ENCODE data around the gene G0S2. TPM values are rescaled to one million over a fixed set of nuclear protein-coding genes. Genes with fewer than 3 reads are reported as not detected.

G0S2 gene
- total and polyA plus RNA-seq, 2 of the 8 experiments (the other 6 are each of a cell fraction or from before 2014, with no cell fraction given) = 1.0 to 1.7 TPM

GRCh38 chr1:209685821-209686220 is 10.6 kb downstream of the G0S2 start:
- Histone ChIP-seq H2BK120ac (replicated peaks; ENCODE audit: low read depth, low read length) (no peak overlapping the region), H3K9me3 (ENCODE audit: insufficient read depth in 2 of 2, low read depth in 1 of 2, low read length in 1 of 2) (no peaks in the 10 kb centered on the region), H3K23ac (ENCODE audit: insufficient read length) (no peak overlapping the region), H3K27ac (ENCODE audit: low read depth, low read length) (no peak overlapping the region), H4K5ac (ENCODE audit: insufficient read length, low read depth, low read length) (no peak overlapping the region), H3K79me2 (ENCODE audit: control insufficient read depth in 1 of 2, insufficient read depth in 2 of 2, low read length in 2 of 2) (no peaks in the 10 kb centered on the region), H3K36me3 (ENCODE audit: control insufficient read depth in 2 of 4, insufficient read depth in 4 of 4, low read length in 3 of 4) (no peaks in the 10 kb centered on the region), H2BK5ac (ENCODE audit: low read depth, low read length) (no peak overlapping the region), H3K4me3 (ENCODE audit: extremely low read depth in 1 of 4, insufficient read depth in 2 of 4, low read depth in 3 of 4, low read length in 4 of 4) (no peak overlapping the region), H3K4me1 (replicated peaks in 1 of 4; ENCODE audit: control insufficient read depth in 3 of 4, insufficient read depth in 4 of 4, low read length in 3 of 4) (no peaks in the 10 kb centered on the region), H3K27me3 (replicated peaks in 1 of 4; ENCODE audit: control insufficient read depth in 3 of 4, extremely low read depth in 1 of 4, insufficient read depth in 3 of 4, low read length in 3 of 4) (peaks cover 0 to 1% (median 0%) of the 10 kb centered on the region in 4 experiments; a peak in 1 of 7 replicates), H3K4me2 (ENCODE audit: insufficient read depth in 1 of 2, low read depth in 2 of 2, low read length in 2 of 2) (no peak overlapping the region), H3K14ac (ENCODE audit: insufficient read length) (no peak overlapping the region), H3K9ac (replicated peaks in 1 of 4; ENCODE audit: extremely low read depth in 1 of 4, low read depth in 3 of 4, low read length in 3 of 4) (no peak overlapping the region), H2AFZ (ENCODE audit: low read length) (no peak overlapping the region), H3K4ac (replicated peaks; ENCODE audit: insufficient read length, low read depth, low read length) (no peak overlapping the region), H3K79me1 (ENCODE audit: low read depth, low read length) (no peaks in the 10 kb centered on the region), H3K56ac (replicated peaks; ENCODE audit: insufficient read length, low read depth, low read length) (no peak overlapping the region), H2BK20ac (ENCODE audit: low read length) (no peak overlapping the region), H4K8ac (ENCODE audit: extremely low read depth, insufficient read depth, low read length) (no peak overlapping the region), H3K23me2 (ENCODE audit: low read depth, low read length) (no peaks in the 10 kb centered on the region), H2BK12ac (ENCODE audit: low read depth, low read length) (no peak overlapping the region), H2AK5ac (ENCODE audit: low read depth, low read length) (no peak overlapping the region), H3K18ac (ENCODE audit: extremely low read depth, low read length) (no peak overlapping the region), H2BK15ac (ENCODE audit: low read length) (no peak overlapping the region), H4K20me1 (replicated peaks in 1 of 2; ENCODE audit: control insufficient read depth in 1 of 2, insufficient read depth in 2 of 2, low read length in 2 of 2) (no peaks in the 10 kb centered on the region), H4K91ac (replicated peaks; ENCODE audit: insufficient read length, low read length) (no peak overlapping the region)
- FAIRE-seq (no peak), DNase-seq (ENCODE audit: low read depth in 1 of 2, low spot score in 2 of 2) (no peak)
- TF ChIP-seq POLR2AphosphoS5 (IDR thresholded peaks at IDR 0.05; ENCODE audit: low read depth, low read length) = no peak
- TF ChIP-seq RFX5 (IDR thresholded peaks at IDR 0.05; ENCODE audit: borderline replicate concordance, low read depth, low read length) = no peak
- TF ChIP-seq E2F6 (IDR thresholded peaks at IDR 0.05) = no peak
- no peak for TF ChIP-seq TAF7 (optimal IDR thresholded peaks at IDR 0.05; ENCODE audit: borderline replicate concordance, low read depth, low read length)
- TF ChIP-seq TCF12 (IDR thresholded peaks at IDR 0.05; ENCODE audit: low read depth, low read length) = no peak
- TF ChIP-seq CEBPB (IDR thresholded peaks at IDR 0.05; ENCODE audit: low read depth, low read length) = no peak
- TF ChIP-seq JUN (IDR thresholded peaks at IDR 0.05; ENCODE audit: low read depth, low read length) = no peak
- no peak for TF ChIP-seq SRF (IDR thresholded peaks at IDR 0.05; ENCODE audit: low read depth, low read length)
- TF ChIP-seq BRCA1 (IDR thresholded peaks at IDR 0.05; ENCODE audit: low read depth, low read length) = no peak
- no peak for TF ChIP-seq ATF2 (IDR thresholded peaks at IDR 0.05; ENCODE audit: low read length)
- TF ChIP-seq SIX5 (IDR thresholded peaks at IDR 0.05; ENCODE audit: low read depth, low read length) = no peak
- TF ChIP-seq JUND (IDR thresholded peaks at IDR 0.05; ENCODE audit: low read length) = no peak
- ChIA-PET POLR2A (ENCODE audit: partially characterized antibody) (interaction anchor here (1.0 kb wide), 1 partner anchor 11 kb away, joined by 4 read pairs; the partner anchor contains the start of gene G0S2), CTCF (ENCODE audit: partially characterized antibody) (interaction anchor here (0.8 to 2.2 kb wide), 9 partner anchors 9 to 137 kb away, joined by 3 to 9 read pairs (median 4); no protein-coding TSS in a partner anchor)
- WGBS, 2 experiments (ENCODE audit: extremely low coverage in 1 of 2, insufficient coverage in 1 of 2, insufficient read length in 1 of 2, insufficient replicate concordance in 2 of 2, low coverage in 1 of 2, low lambda C conversion rate in 2 of 2, missing lambda C conversion rate in 1 of 2) = 78% methylated on average over 4 of the region's 4 CpGs; no CpG with 5 or more reads in 1 of the 2 experiments

Data from H1 (cell line).